Measurements from ENCODE around the gene FRAS1.

GRCh38 chr4:78190595-78190994 lies 133.5 kb downstream of the FRAS1 start:
- TF ChIP-seq POLR2A (IDR thresholded peaks at IDR 0.05; ENCODE audit: low read length) (no peak), CTCF (IDR thresholded peaks at IDR 0.05) (no peak), NR3C1 (IDR thresholded peaks at IDR 0.05) (no peak), ESRRA (IDR thresholded peaks at IDR 0.05; ENCODE audit: borderline replicate concordance, low read length) (no peak), HOXA7 (CRISPR knock-in tag; IDR thresholded peaks at IDR 0.05) (no peak)
- TF ChIP-seq, protein P1, sequence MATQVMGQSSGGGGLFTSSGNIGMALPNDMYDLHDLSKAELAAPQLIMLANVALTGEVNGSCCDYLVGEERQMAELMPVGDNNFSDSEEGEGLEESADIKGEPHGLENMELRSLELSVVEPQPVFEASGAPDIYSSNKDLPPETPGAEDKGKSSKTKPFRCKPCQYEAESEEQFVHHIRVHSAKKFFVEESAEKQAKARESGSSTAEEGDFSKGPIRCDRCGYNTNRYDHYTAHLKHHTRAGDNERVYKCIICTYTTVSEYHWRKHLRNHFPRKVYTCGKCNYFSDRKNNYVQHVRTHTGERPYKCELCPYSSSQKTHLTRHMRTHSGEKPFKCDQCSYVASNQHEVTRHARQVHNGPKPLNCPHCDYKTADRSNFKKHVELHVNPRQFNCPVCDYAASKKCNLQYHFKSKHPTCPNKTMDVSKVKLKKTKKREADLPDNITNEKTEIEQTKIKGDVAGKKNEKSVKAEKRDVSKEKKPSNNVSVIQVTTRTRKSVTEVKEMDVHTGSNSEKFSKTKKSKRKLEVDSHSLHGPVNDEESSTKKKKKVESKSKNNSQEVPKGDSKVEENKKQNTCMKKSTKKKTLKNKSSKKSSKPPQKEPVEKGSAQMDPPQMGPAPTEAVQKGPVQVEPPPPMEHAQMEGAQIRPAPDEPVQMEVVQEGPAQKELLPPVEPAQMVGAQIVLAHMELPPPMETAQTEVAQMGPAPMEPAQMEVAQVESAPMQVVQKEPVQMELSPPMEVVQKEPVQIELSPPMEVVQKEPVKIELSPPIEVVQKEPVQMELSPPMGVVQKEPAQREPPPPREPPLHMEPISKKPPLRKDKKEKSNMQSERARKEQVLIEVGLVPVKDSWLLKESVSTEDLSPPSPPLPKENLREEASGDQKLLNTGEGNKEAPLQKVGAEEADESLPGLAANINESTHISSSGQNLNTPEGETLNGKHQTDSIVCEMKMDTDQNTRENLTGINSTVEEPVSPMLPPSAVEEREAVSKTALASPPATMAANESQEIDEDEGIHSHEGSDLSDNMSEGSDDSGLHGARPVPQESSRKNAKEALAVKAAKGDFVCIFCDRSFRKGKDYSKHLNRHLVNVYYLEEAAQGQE (IDR thresholded peaks at IDR 0.05) = no peak
